ENCODE results near the gene LAPTM5.
A peak's percentile ranks its signal among the peaks of the same experiment; 100 is the strongest.

Gene LAPTM5

GRCh38 chr1:30787266-30787665 lies 29.7 kb upstream of the LAPTM5 start:
- no peak for DNase-seq (ENCODE audit: low spot score)

- DNase-seq (ENCODE audit: low spot score): no peak
These were observed 28.9 kb upstream of the LAPTM5 start for GRCh38 chr1:30786264-30786991.

DNA sequence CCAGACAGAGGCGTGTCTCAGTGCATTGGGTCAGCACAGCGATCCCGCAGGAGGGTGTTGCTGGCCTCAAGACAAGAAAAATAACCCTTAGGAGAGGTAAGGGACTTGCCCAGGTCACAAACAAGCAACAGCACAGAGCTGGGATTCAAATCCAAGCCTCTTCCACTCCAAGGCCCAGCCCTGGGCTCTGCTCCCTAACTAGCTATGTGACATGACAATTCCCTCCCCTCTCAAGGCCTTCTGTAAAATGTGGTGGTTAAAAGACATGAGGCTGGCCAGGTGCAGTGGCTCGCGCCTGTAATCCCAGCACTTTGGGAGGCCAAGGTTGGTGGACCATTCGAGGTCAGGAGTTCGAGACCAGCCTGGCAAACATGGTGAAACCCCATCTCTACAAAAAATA lies 28.1 kb upstream of the LAPTM5 start:
- DNase-seq (ENCODE audit: low spot score): no peak

GRCh38 chr1:30785181-30785580 lies 27.6 kb upstream of the LAPTM5 start:
- no peak for DNase-seq (ENCODE audit: low spot score)

GRCh38 chr1:30783256-30783915 lies 25.8 kb upstream of the LAPTM5 start:
- DNase-seq (ENCODE audit: low spot score): peak; percentile 67

DNA sequence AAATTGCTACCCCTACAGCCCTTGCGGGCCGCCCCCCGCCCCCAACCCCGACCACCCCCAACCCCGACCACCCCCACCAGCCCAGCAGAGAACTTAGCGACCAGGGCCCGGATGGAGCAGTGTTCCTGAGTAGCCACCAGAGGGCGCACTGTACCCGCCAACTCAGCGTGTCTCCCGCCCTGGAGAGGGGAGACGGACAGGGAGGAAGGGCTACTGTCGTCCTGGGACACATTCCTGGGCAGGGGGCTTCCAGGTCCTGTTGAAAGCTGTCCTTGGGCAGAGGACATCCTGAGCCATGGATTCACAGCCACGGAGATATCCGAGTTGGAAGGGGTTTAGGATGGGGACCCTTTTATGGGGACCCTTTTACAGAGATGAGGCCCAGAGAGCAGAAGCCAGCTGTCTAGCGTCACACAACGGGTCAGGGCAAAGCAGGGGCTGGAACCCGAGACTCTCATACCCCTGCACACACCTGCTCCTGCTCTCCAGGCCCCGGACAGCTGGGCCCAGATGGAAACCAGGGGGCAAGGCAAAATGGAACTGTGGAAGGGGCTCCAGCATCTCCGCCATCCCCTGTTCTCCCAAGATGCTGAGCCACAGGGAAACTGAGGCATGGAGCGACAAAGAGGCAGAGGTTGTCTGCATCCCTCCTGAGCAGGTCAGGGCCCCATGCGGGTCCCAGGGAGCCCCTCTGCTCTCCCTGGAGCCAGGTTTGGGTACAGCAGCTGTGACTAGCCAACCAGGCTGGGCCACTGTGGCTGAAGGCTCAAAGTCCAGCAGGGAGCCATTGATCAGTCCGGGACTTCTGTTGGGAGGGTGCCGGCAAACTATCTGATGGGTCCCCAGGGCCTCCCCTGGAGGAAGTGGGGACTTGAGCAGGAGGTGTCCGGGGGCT lies 25.0 kb upstream of the LAPTM5 start:
- peak; percentile 93 for DNase-seq (ENCODE audit: low spot score)

DNA sequence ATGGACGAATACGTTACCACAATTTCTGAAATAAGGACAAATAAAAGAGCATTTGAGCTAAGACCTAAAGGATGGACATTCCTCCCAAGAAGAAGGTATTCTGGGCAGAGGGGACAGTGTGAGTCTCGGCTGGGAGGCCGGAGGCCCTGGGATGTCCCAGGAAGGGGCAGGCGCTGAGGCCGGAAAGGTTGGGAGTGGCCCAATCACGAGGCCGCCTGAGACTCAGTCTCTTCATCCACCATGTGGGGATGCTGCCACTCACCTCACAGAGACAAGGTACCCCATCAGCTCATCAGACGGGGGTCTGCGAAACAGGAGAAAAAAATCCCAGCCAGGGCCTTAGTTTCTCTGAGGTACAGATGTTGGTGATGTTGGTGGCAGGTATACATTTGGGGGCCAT lies 24.3 kb upstream of the LAPTM5 start:
- no peak for DNase-seq (ENCODE audit: low spot score)

DNA sequence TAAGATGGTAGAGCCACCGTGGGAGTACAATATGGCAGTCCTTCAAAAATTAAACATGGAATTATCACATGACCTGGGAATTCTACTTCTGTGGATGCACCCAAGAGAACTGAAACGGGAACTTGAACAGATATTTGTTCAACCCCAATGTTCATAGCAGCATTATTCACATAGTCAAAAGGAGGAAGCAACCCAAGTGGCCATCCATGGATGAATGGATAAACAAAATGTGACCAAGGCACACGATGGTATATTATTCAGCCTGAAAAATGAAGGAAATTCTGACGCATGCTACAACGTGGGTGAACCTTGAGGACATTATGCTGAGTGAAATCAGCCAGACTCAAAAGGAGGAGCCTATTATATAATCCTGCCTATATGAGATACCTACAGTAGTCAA lies 22.8 kb upstream of the LAPTM5 start:
- DNase-seq (ENCODE audit: low spot score): no peak

DNA sequence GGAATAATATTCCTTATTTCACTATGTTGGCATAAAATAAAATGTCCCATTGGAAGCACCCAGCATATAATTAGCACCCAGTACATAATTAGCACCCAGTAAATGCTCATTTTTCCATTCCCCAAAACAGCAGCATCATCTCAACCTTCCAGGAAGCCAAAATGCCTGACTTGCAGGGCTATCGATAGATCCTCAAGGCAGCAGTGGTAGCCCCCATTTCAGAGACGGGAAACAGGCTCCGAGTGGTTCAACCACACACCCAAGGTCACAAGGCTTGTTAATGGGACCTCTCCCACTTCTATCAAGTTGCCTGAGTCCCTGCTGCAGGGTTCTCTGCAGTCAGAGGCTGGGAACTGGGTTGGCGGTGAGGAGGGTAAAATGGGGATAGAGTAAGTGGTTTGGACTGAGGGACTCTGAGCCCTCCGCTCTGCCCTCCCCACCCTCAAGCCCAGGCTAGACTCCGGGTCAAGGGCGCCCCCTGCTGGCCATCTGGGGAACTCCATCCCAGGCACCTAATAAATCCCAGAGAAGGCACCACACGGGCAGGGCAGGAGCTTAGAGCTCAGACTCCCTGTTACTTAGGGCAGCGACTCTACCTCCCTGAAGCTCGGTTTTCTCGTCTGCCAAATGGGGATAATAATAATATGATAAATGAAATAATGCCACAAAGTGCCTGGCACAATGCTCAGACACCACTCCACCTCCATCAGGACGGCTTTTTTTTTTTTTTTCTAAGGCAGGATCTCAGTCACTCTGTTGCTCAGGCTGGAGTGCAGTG lies 21.9 kb upstream of the LAPTM5 start:
- DNase-seq (ENCODE audit: low spot score): peak; percentile 87

GRCh38 chr1:30778979-30779293 lies 21.4 kb upstream of the LAPTM5 start:
- DNase-seq (ENCODE audit: low spot score): no peak

DNA sequence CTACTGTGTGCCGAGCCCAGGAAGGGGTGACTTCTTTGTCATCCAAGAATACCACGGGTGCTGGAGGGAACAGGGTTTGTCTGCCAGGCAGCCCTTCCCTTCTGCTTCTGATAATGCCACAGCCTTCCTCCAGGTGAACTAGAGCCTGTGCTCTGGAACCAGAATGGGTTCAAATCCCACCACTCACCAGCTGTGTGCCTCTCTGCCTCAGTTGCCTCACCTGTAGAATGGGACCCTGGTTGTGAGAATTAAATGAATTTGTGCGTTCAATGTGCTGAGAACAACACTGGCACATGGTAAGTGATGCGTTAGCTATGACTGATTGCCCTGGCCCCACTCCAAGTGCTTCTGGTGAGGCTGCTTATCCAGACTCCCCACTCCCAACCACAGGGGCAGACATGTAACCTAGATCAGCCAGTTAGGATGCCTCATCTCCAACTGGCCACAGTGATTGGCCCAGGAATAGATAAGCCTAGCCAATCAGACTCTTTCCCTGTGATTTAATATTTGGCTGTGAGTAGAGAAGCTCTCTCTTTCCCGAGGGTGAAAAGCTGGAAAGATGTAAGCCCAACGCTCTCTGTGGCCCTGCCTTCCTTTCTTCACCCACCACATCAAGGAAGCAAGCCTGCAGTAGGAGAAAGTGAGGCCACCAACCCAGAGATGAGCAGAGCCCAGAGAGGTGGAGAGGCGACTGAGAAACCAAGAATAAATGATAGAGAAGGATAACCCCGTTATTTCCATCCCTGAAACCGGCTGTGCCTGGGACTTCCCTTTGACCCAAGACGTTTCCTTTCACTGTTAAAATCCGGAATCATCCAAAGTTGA lies 20.8 kb upstream of the LAPTM5 start:
- no peak for DNase-seq (ENCODE audit: low spot score)

DNA sequence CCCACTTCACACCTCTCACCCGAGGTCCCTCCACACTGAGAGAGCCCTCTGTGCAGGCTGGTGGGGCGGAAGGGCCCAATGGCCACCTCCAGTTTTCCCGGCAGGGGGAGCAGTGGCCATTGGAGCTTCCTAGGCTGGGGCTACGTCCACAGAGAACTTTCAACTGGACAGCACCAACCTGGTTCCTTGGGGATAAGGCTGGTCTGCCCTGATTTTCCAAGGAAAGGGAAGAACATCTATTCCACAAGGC lies 20.3 kb upstream of the LAPTM5 start:
- peak; percentile 52 for DNase-seq (ENCODE audit: low spot score)

GRCh38 chr1:30777060-30777903 lies 19.7 kb upstream of the LAPTM5 start:
- DNase-seq (ENCODE audit: low spot score): no peak

DNA sequence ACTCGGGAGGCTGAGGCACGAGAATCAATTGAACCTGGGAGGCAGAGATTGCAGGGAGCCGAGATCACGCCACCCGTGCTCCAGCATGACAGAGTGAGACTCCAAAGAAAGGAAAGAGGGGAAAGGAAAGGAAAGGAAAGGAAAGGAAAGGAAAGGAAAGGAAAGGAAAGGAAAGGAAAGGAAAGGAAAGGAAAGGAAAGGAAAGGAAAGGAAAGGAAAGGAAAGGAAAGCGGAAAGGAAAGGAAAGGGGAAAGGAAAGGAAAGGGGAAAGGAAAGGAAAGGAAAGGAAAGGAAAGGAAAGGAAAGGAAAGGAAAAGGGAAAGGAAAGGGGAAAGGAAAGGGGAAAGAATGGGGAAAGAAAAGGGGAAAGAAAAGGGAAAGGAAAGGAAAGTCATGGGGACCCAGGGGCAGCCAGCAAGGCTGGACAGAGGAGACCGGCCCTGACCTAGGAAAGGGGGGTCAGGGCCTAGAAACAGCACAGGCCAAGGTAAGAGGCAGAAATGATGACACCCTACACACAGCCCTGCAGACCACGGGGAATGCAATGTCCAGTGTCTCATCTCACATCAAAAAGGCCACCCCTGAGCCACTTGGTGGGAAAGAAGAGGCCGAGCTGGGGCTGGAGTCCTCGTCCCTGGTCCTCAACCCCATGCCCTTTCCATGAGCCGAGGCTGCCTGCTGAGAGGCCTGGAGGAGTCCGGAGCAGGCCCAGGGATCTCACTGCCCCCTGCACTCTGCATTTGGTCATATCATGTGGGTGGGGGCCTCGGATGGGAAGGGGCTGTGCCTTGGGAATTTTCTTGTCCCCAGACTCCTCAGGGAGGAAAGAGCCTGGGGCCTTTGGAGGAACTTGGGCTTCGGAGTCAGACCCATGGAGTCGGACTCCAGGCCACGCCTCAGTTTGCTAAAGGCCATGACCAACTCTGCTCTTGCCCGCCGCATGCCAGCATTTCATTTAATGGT lies 18.8 kb upstream of the LAPTM5 start:
- DNase-seq (ENCODE audit: low spot score): no peak

DNA sequence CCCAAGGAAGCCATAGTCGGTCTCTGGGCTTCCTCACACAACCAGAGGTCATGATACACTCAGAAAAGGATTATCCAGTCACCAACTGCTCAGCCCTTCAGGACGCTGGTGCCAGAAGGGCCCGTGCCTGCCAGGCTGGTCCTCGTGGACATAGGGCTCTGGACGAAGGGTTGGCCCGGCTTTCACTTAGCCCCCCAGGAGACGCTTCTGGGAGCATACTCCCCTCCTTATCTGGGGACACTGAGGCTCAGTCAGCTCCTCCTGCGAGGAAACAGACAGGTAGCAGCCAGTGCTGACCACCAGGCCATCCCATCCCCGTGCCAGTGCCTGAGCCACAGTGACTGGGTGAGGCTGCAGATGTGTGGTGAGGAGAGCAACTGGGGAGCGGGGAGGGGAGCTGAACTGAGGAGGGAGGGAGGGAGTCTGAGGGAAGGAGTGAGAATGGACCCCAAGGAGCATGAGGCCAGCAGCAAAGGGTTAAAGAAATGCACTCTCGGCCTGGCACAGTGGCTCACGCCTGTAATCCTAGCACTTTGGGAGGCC lies 17.9 kb upstream of the LAPTM5 start:
- DNase-seq (ENCODE audit: low spot score): no peak

DNA sequence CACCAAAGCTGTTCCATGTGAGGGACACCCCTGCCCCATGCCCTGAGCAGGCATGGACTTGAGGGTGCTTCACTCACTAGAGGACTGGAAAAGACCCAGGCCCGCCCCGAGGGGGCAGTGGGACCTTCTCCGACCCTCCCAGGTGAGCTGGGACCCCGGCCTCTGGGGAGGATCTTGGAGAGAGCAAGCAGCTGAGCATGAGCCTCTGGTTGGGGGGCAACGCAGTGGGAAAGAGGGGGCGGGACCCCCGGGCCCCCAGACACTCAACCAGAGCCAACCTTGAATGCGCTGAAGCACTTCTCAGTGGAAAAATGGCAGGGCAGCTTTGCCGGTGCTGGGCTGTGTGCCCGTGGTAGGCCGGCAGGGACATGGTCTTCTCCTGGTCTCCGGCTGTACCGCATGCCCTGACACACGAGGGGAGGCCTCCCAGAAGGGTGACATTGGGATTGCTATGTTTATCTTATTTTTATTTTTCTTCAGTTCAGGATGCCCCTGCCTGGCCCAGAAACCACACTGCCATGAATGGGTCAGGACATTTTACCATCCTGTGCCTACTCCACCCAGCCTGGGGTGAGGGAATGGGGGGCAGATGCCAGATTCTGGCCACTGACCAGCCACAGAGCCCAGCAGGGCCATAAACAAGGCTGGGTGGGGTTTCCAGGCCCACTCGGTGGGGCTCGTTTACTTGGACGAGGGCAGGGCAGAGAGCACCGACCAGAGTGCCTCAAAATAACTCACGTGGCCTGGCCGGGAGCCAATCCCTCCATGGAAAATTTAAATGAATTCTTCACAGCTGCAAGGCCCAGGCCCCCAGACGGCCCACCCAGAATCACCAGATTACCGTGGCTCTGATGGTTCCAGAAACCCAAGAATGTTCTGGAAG lies 17.2 kb upstream of the LAPTM5 start:
- no peak for DNase-seq (ENCODE audit: low spot score)

- no peak for DNase-seq (ENCODE audit: low spot score)
These were observed 16.3 kb upstream of the LAPTM5 start for GRCh38 chr1:30773722-30774358.

DNA sequence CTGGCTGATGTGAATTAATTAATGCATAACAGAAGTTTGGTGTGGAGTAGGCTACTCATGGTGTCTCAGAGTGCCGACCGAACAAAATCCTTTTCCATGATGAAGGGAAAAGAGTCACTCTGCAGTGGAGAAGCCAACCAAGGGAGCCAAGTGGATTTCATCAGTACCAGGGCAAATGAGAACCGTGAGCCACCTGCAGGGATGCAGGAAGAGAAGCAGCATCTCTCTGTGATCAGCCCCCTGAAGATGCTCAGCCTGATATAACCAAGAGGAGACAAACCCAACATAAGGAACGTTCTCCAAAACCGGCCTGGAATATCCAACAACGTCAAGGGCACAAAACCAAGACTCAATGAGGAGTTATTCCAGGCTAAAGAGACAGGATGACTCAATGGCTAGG lies 13.4 kb upstream of the LAPTM5 start:
- DNase-seq (ENCODE audit: low spot score): no peak
